Breast epithelium (tissue), 3 donors: ENCODE measurements around the gene APOL1.
"Not testable (repeated sequence)": the region's sequence is repeated elsewhere in the genome, so short reads cannot be mapped to it uniquely, and the experiment has no call there.

ENCODE experiments used
- CTCF ChIP-seq, 3 donors: fragments of 450-650 bp; IDR thresholded peaks; one replicate each; pipeline ENCODE4 v1.5.1; 2016 to 2017; ENCODE audit warnings: antibody characterized with exemption in 3 of 3, mild to moderate bottlenecking in 3 of 3, moderate library complexity in 3 of 3
- POLR2A ChIP-seq: fragments of 450-650 bp; IDR thresholded peaks from one replicate; pipeline ENCODE4 v1.6.1; 2016; ENCODE audit warnings: antibody characterized with exemption, mild to moderate bottlenecking, moderate library complexity

DNA sequence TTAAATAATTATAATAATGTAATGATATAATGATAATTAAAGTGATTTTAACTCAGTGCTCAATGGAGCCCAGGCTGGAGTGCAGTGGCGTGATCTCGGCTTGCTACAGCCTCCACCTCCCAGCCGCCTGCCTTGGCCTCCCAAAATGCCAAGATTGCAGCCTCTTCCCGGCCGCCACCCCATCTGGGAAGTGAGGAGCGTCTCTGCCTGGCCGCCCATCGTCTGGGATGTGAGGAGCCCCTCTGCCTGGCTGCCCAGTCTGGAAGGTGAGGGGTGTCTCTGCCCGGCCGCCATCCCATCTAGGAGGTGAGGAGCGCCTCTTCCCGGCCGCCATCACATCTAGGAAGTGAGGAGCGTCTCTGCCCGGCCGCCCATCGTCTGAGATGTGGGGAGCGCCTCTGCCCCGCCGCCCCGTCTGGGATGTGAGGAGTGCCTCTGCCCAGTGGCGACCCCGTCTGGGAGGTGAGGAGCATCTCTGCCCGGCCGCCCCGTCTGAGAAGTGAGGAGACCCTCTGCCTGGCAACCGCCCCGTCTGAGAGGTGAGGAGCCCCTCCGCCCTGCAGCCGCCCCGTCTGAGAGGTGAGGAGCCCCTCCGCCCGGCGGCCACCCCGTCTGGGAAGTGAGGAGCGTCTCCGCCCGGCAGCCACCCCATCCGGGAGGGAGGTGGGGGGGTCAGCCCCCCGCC, 37.6 kb downstream of the APOL1 start:
- TF ChIP-seq POLR2A; CTCF (IDR thresholded peaks at IDR 0.05): not testable (repeated sequence)
